Uterus (tissue), 4 donors: ENCODE results near the gene FGFRL1. TPM values are rescaled to one million over a fixed set of nuclear protein-coding genes. Genes with fewer than 3 reads are reported as not detected.

Source experiments
- DNase-seq, 2 donors: peaks; one replicate each; pipeline ENCODE4 v3.0.0-alpha.2; 2019 to 2020
- H3K27ac ChIP-seq, 2 donors: fragments of 200-600 bp; sonication (generic); 1 replicate in 1 of 2; 2 replicates in 1 of 2; pipeline ENCODE4 v1.5.1; 2016 to 2018
- H3K27me3 ChIP-seq, 2 donors: fragments of 200-600 bp; sonication (generic); one replicate each; pipeline ENCODE4 v1.5.1; 2018 to 2019; ENCODE audit warnings: control low read depth in 1 of 2
- H3K36me3 ChIP-seq, 2 donors: fragments of 200-600 bp; sonication (generic); one replicate each; pipeline ENCODE4 v1.5.1; 2019; ENCODE audit warnings: control low read depth in 1 of 2
- H3K4me1 ChIP-seq, 2 donors: fragments of 200-600 bp; sonication (generic); one replicate each; pipeline ENCODE4 v1.5.1; 2018 to 2019; ENCODE audit warnings: control low read depth in 1 of 2
- H3K4me3 ChIP-seq, 2 donors: fragments of 200-600 bp; sonication (generic); 1 replicate in 1 of 2; 2 replicates in 1 of 2; pipeline ENCODE4 v1.5.1; 2018 to 2019; ENCODE audit warnings: mild to moderate bottlenecking in 1 of 2
- H3K9me3 ChIP-seq, 2 donors: fragments of 200-600 bp; sonication (generic); one replicate each; pipeline ENCODE4 v1.5.1; 2019; ENCODE audit warnings: control low read depth in 1 of 2
- POLR2A ChIP-seq, 2 donors: fragments of 450-650 bp; IDR thresholded peaks; one replicate each; pipeline ENCODE4 v1.6.1; 2016; ENCODE audit warnings: antibody characterized with exemption in 2 of 2, mild to moderate bottlenecking in 1 of 2, moderate library complexity in 1 of 2
- intact Hi-C: fragments of 100-400 bp; cut with DNase I; formaldehyde crosslinking; loops from one replicate; pipeline ENCODE4 v1.15.1; 2023; ENCODE audit warnings: low total_unique reads
- total RNA-seq, 4 donors: library from RNA; depleted of rRNA in 3 of 4; stranded (reverse); fragments of >200 nt in 3 of 4; gene quantifications; one replicate each; pipeline versions ENCODE4 v1.1.0 to v1.2.4, GENCODE V29; 2014 to 2023
- TF ChIP-seq, protein P1 (sequence below), 4 experiments: fragments of 200-600 bp in 2 of 4; fragments of 450-650 bp in 2 of 4; sonication (generic) in 2 of 4; IDR thresholded peaks; one replicate each; pipeline ENCODE4 v1.5.1; 2016 to 2019; ENCODE audit warnings: antibody characterized with exemption in 4 of 4, mild to moderate bottlenecking in 2 of 4, moderate library complexity in 1 of 4
- donor health status: DM: yes; HTN: yes; CAD: no.

The FGFRL1 gene
- total RNA-seq, 4 donors from 2014 or later: 2.8 to 24.8 (median 13.9) TPM

DNA sequence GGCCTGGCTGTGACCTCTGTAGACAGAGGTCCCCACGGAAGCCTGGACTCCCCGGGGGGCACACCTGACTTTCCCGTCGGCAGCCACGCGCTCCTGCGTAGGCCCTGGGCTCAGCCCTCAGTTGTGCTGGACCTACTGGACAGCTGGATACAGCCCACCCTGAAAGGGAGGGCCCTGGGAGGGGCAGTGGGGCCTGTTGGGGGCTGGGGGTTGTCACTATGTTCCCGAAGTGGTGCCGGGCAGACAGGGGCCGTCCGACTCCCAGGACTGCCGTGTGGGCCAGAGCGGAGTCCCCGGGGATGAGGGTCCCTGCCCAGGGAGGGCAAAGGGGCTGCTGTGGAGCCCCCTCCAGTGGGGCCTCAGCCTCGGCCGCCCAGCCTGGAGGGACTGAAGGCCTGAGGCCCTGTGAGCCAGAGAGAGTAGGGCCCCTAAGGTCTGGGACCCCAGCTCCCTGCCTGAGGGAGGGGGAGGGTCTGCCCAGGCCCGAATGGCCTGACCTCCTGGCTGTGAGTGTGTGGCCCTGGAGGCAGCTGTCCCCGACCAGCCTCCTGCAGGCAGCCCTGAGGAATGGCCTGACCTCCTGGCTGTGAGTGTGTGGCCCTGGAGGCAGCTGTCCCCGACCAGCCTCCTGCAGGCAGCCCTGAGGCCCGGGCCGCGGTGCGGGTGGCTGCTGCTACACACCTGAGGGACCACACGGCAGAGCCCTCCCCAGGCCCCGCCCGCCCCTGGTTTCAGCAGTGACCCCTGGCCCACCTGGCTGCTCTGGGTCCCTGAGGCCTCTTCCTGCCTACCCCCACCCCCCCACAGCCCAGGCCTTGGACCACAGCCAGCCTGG lies 25.8 kb downstream of the FGFRL1 start:
- no peak overlapping the region for H3K4me3 ChIP-seq
- no peaks in the 10 kb centered on the region for H3K36me3 ChIP-seq
- H3K27me3 ChIP-seq: no peaks in the 10 kb centered on the region
- DNase-seq: no peak
- TF ChIP-seq, protein P1, sequence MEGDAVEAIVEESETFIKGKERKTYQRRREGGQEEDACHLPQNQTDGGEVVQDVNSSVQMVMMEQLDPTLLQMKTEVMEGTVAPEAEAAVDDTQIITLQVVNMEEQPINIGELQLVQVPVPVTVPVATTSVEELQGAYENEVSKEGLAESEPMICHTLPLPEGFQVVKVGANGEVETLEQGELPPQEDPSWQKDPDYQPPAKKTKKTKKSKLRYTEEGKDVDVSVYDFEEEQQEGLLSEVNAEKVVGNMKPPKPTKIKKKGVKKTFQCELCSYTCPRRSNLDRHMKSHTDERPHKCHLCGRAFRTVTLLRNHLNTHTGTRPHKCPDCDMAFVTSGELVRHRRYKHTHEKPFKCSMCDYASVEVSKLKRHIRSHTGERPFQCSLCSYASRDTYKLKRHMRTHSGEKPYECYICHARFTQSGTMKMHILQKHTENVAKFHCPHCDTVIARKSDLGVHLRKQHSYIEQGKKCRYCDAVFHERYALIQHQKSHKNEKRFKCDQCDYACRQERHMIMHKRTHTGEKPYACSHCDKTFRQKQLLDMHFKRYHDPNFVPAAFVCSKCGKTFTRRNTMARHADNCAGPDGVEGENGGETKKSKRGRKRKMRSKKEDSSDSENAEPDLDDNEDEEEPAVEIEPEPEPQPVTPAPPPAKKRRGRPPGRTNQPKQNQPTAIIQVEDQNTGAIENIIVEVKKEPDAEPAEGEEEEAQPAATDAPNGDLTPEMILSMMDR (IDR thresholded peaks at IDR 0.05): no peak
- no peak for TF ChIP-seq POLR2A (IDR thresholded peaks at IDR 0.05)
- intact Hi-C loops: no loop called here
- H3K27ac ChIP-seq: no peak overlapping the region
- H3K9me3 ChIP-seq: no peaks in the 10 kb centered on the region
- no peaks in the 10 kb centered on the region for H3K4me1 ChIP-seq

DNA sequence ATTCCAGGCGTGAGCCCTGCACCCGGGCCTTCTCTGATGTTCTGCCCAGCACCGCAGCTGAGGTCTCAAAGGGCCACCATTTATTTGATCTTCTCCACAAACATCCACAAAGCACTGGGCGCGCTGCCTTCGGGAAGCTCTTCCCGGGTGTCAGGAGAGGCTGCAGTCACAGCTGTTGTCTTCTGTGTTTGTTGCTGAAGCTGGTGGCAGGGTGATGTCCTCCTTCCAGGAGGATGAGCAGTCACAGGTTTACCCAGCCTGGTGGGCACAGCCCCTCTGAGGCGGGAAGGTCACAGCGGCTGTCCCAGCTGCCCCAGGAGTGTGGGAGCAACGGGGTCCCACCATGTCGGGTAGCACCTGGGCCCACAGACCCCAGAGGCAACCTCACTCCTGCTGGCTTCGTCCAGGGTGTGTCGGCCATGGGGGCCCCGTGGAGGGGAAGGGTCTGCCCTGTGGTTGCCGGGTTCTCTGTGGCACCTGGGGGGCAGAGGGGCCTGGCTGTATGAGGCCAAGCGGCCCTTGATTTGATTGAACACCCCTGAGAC lies 27.6 kb downstream of the FGFRL1 start:
- TF ChIP-seq, protein P1 (IDR thresholded peaks at IDR 0.05): no peak
- no peak for TF ChIP-seq POLR2A (IDR thresholded peaks at IDR 0.05)
- H3K4me3 ChIP-seq: no peak overlapping the region
- peak overlapping the region in 1 of 2 donors; percentile 58 for H3K27ac ChIP-seq
- no peaks in the 10 kb centered on the region for H3K27me3 ChIP-seq
- intact Hi-C loops: no loop called here
- H3K9me3 ChIP-seq: no peaks in the 10 kb centered on the region
- no peak for DNase-seq
- H3K36me3 ChIP-seq: no peaks in the 10 kb centered on the region
- peaks cover 2 to 4% of the 10 kb centered on the region in 2 donors for H3K4me1 ChIP-seq

DNA sequence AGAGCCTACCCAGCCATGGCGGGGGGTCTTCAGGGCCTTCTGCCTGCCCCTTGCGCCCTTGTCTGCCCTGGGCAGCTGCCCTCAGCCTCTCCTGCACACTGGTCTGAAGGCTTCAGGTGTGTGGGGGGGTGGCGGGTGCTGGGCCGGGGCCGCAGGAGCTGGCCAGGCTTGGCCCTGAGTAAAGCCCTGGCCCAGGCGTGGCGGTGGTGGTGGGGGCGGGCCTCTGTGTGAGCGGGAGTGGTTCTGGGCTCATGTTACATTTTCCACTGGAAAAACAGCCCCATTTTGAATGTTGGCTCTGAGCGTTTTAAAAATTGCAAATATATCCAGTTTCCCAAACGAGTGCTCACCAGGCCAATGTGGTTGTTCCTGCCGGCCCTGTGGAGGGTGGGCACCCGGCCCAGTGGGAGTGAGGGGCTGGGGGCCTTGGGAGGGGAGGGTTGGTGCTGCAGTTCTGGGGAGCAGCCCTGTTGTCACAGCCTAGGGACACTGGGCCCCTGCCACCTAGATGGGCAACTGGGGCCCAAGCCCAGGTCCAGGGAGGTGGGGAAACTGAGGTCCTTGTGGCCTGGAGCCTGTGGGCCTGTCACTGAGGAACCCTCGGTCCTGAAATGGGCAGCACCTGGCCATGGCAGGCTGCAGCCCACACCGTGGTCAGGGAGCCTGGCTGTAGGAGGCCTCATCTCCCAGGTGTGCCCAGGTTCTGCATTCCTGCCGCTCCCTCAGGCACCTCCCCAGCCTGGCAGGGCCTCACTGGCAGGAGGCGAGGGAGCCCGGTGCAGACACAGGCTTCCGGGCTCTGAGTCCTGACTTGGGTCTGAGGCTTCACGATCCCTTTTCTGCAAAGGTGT lies 28.3 kb downstream of the FGFRL1 start:
- peak overlapping the region in 1 of 2 donors; percentile 58 for H3K27ac ChIP-seq
- DNase-seq: peak; percentile 53 to 72
- no peak for TF ChIP-seq POLR2A (IDR thresholded peaks at IDR 0.05)
- TF ChIP-seq, protein P1 (IDR thresholded peaks at IDR 0.05): no peak
- H3K4me3 ChIP-seq: no peak overlapping the region
- intact Hi-C loops: no loop called here
- H3K4me1 ChIP-seq: peaks cover 4 to 9% of the 10 kb centered on the region in 2 donors
- H3K9me3 ChIP-seq: no peaks in the 10 kb centered on the region
- no peaks in the 10 kb centered on the region for H3K27me3 ChIP-seq
- H3K36me3 ChIP-seq: no peaks in the 10 kb centered on the region

DNA sequence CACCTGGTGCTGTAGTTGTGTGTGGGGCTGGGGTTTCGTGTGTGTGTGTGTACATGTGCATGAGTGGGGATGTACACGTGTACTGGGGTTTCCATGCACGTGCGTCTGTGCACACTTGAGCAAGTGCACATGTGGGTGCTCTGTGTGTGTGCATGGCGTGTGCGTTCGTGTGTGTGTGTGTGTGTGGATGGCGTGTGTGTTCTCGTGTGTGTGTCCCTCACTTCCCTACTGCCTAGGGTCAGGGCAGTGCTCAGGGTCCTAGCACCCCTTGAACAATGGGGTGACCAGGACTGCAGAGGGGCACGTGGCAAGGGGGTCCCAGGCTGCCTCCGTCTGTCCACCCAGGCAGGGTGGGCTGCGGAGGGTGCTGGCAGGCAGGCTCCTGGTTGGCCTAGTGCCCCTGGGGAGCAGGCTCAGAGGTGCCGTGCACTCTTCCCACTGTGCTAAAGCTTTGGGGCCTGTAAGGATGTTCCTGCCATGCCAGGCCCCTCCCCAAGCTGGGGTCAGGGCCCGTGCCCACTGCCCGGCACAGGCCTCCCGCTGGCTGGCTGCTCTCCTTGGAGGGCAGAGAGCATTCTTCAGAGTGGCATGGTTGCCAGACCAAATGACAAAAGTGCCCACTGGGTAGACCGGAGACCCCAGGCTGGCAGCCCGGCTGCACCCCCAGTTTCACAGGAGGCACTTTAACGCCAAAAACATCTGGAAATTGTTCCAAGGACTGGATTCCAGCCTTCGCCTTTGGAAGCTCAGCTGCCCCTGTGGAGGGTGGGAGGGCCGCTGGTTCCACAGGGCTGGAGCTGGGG lies 29.1 kb downstream of the FGFRL1 start:
- H3K4me1 ChIP-seq: peaks cover 4 to 9% of the 10 kb centered on the region in 2 donors
- H3K36me3 ChIP-seq: no peaks in the 10 kb centered on the region
- no peaks in the 10 kb centered on the region for H3K9me3 ChIP-seq
- H3K27ac ChIP-seq: no peak overlapping the region
- intact Hi-C loops: no loop called here
- DNase-seq: no peak
- H3K27me3 ChIP-seq: no peaks in the 10 kb centered on the region
- TF ChIP-seq POLR2A (IDR thresholded peaks at IDR 0.05): no peak
- TF ChIP-seq, protein P1 (IDR thresholded peaks at IDR 0.05): no peak
- H3K4me3 ChIP-seq: no peak overlapping the region
